Activated naive CD4-positive, alpha-beta T cell treated with anti-CD3 and anti-CD28 coated beads, Interleukin-2, amount 50 U/mL, for 16 hours (primary cell): ENCODE measurements around the gene PNCK.

Source experiments
- DNase-seq: peaks from one replicate; pipeline ENCODE4 v3.0.0-alpha.2; 2020

The PNCK gene

GRCh38 chrX:153640045-153640686 is 33.4 kb downstream of the PNCK start:
- no peak for DNase-seq

- DNase-seq = no peak
Measured at GRCh38 chrX:153639177-153640044, 34.2 kb downstream of the PNCK start.

GRCh38 chrX:153638436-153639176 is 35.0 kb downstream of the PNCK start:
- no peak for DNase-seq

- no peak for DNase-seq
Measured at GRCh38 chrX:153638041-153638371, 35.6 kb downstream of the PNCK start.

- DNase-seq = no peak
Measured at GRCh38 chrX:153637121-153638040, 36.2 kb downstream of the PNCK start.

GRCh38 chrX:153636716-153637115 is 36.9 kb downstream of the PNCK start:
- no peak for DNase-seq

GRCh38 chrX:153635788-153636668 is 37.6 kb downstream of the PNCK start:
- DNase-seq = no peak

GRCh38 chrX:153635388-153635787 is 38.2 kb downstream of the PNCK start:
- DNase-seq = no peak

- no peak for DNase-seq
Measured at GRCh38 chrX:153634832-153635231, 38.8 kb downstream of the PNCK start.

- no peak for DNase-seq
Measured at GRCh38 chrX:153634236-153634635, 39.4 kb downstream of the PNCK start.

- no peak for DNase-seq
Measured at GRCh38 chrX:153633607-153634180, 39.9 kb downstream of the PNCK start.

GRCh38 chrX:153633048-153633447 is 40.6 kb downstream of the PNCK start:
- DNase-seq = no peak

- no peak for DNase-seq
Measured at GRCh38 chrX:153632595-153632946, 41.0 kb downstream of the PNCK start.

- DNase-seq = no peak
Measured at GRCh38 chrX:153631907-153632594, 41.6 kb downstream of the PNCK start.

- DNase-seq = no peak
Measured at GRCh38 chrX:153631346-153631745, 42.3 kb downstream of the PNCK start.

- no peak for DNase-seq
Measured at GRCh38 chrX:153628665-153629064, 44.9 kb downstream of the PNCK start.

- no peak for DNase-seq
Measured at GRCh38 chrX:153628129-153628528, 45.5 kb downstream of the PNCK start.

- no peak for DNase-seq
Measured at GRCh38 chrX:153627675-153628111, 45.9 kb downstream of the PNCK start.

GRCh38 chrX:153626863-153627674 is 46.5 kb downstream of the PNCK start:
- no peak for DNase-seq
